Parathyroid adenoma (tissue), 2 donors: ENCODE measurements around the gene SHC2.

Source experiments
- H2AFZ ChIP-seq: fragments of 300-600 bp; sonication (generic); one replicate; pipeline ENCODE4 v1.7.0; 2017; ENCODE audit warnings: antibody characterized with exemption, mild to moderate bottlenecking
- H3K27ac ChIP-seq: fragments of 300-600 bp; sonication (generic); one replicate; pipeline ENCODE4 v1.7.0; 2017
- H3K27me3 ChIP-seq: fragments of 300-600 bp; sonication (generic); one replicate; pipeline ENCODE4 v1.7.0; 2017; ENCODE audit warnings: low read length; ENCODE audit not compliant: control insufficient read depth, insufficient read depth
- H3K36me3 ChIP-seq: fragments of 300-600 bp; sonication (generic); one replicate; pipeline ENCODE4 v1.7.0; 2017; ENCODE audit warnings: low read length; ENCODE audit not compliant: control insufficient read depth, insufficient read depth
- H3K4me1 ChIP-seq: fragments of 300-600 bp; sonication (generic); one replicate; pipeline ENCODE4 v1.7.0; 2017; ENCODE audit warnings: control low read depth
- H3K4me2 ChIP-seq: fragments of 300-600 bp; sonication (generic); one replicate; pipeline ENCODE4 v1.7.0; 2017; ENCODE audit warnings: low read length
- H3K4me3 ChIP-seq: fragments of 300-600 bp; sonication (generic); one replicate; pipeline ENCODE4 v1.7.0; 2017; ENCODE audit warnings: low read depth, low read length
- H3K79me2 ChIP-seq: fragments of 300-600 bp; sonication (generic); one replicate; pipeline ENCODE4 v1.7.0; 2017; ENCODE audit warnings: control low read depth
- H3K9ac ChIP-seq: fragments of 300-600 bp; sonication (generic); one replicate; pipeline ENCODE4 v1.7.0; 2017; ENCODE audit warnings: mild to moderate bottlenecking
- H3K9me3 ChIP-seq: fragments of 300-600 bp; sonication (generic); one replicate; pipeline ENCODE4 v1.7.0; 2017; ENCODE audit warnings: low read length; ENCODE audit not compliant: control insufficient read depth
- CTCF ChIP-seq: fragments of 300-600 bp; sonication (generic); IDR thresholded peaks from one replicate; pipeline ENCODE4 v1.7.0; 2017; ENCODE audit warnings: antibody characterized with exemption, mild to moderate bottlenecking
- donor health status: primary hyperparathyroidism.

SHC2 gene

GRCh38 chr19:475360-475759 lies 14.5 kb upstream of the SHC2 start:
- no peak for TF ChIP-seq CTCF
- Histone ChIP-seq H3K36me3 (no peaks in the 10 kb centered on the region), H3K4me2 (no peak overlapping the region), H3K27me3 (no peaks in the 10 kb centered on the region), H2AFZ (no peak overlapping the region), H3K4me3 (no peak overlapping the region), H3K79me2 (no peaks in the 10 kb centered on the region), H3K9me3 (no peaks in the 10 kb centered on the region), H3K27ac (no peak overlapping the region), H3K4me1 (no peaks in the 10 kb centered on the region), H3K9ac (no peak overlapping the region)

GRCh38 chr19:474126-475078 lies 13.6 kb upstream of the SHC2 start:
- H3K9me3 ChIP-seq = no peaks in the 10 kb centered on the region
- no peaks in the 10 kb centered on the region for H3K4me1 ChIP-seq
- H3K4me2 ChIP-seq = no peak overlapping the region
- no peak overlapping the region for H3K9ac ChIP-seq
- no peaks in the 10 kb centered on the region for H3K79me2 ChIP-seq
- no peak overlapping the region for H3K4me3 ChIP-seq
- no peak for TF ChIP-seq CTCF
- H3K36me3 ChIP-seq = no peaks in the 10 kb centered on the region
- H2AFZ ChIP-seq = peak overlapping the region; percentile 5
- no peak overlapping the region for H3K27ac ChIP-seq
- no peaks in the 10 kb centered on the region for H3K27me3 ChIP-seq

- no peaks in the 10 kb centered on the region for H3K4me1 ChIP-seq
- H3K27ac ChIP-seq = no peak overlapping the region
- H3K4me3 ChIP-seq = no peak overlapping the region
- H3K9me3 ChIP-seq = no peaks in the 10 kb centered on the region
- no peak overlapping the region for H3K9ac ChIP-seq
- no peaks in the 10 kb centered on the region for H3K79me2 ChIP-seq
- H3K27me3 ChIP-seq = no peaks in the 10 kb centered on the region
- no peaks in the 10 kb centered on the region for H3K36me3 ChIP-seq
- H3K4me2 ChIP-seq = no peak overlapping the region
- H2AFZ ChIP-seq = no peak overlapping the region
- TF ChIP-seq CTCF = no peak
These were observed 11.4 kb upstream of the SHC2 start for GRCh38 chr19:472005-472858.

GRCh38 chr19:470701-471100 lies 9.9 kb upstream of the SHC2 start:
- no peak overlapping the region for H3K9ac ChIP-seq
- no peak overlapping the region for H2AFZ ChIP-seq
- no peaks in the 10 kb centered on the region for H3K9me3 ChIP-seq
- no peak overlapping the region for H3K27ac ChIP-seq
- no peak overlapping the region for H3K4me3 ChIP-seq
- H3K27me3 ChIP-seq = no peaks in the 10 kb centered on the region
- no peak overlapping the region for H3K4me2 ChIP-seq
- no peaks in the 10 kb centered on the region for H3K4me1 ChIP-seq
- TF ChIP-seq CTCF = no peak
- no peaks in the 10 kb centered on the region for H3K79me2 ChIP-seq
- no peaks in the 10 kb centered on the region for H3K36me3 ChIP-seq
